WI38 (cell line): ENCODE data around the gene SRRT.

Experiments
- H3K4me3 ChIP-seq: 2 replicates; pipeline ENCODE4 v1.5.1; 2011; ENCODE audit warnings: low read depth, mild to moderate bottlenecking, control low read depth, low read length
- CTCF ChIP-seq: IDR thresholded peaks from 2 replicates; pipeline ENCODE4 v1.5.1; 2012; ENCODE audit warnings: low read depth, mild to moderate bottlenecking, control low read depth, low read length

Gene SRRT, protein sequence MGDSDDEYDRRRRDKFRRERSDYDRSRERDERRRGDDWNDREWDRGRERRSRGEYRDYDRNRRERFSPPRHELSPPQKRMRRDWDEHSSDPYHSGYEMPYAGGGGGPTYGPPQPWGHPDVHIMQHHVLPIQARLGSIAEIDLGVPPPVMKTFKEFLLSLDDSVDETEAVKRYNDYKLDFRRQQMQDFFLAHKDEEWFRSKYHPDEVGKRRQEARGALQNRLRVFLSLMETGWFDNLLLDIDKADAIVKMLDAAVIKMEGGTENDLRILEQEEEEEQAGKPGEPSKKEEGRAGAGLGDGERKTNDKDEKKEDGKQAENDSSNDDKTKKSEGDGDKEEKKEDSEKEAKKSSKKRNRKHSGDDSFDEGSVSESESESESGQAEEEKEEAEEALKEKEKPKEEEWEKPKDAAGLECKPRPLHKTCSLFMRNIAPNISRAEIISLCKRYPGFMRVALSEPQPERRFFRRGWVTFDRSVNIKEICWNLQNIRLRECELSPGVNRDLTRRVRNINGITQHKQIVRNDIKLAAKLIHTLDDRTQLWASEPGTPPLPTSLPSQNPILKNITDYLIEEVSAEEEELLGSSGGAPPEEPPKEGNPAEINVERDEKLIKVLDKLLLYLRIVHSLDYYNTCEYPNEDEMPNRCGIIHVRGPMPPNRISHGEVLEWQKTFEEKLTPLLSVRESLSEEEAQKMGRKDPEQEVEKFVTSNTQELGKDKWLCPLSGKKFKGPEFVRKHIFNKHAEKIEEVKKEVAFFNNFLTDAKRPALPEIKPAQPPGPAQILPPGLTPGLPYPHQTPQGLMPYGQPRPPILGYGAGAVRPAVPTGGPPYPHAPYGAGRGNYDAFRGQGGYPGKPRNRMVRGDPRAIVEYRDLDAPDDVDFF

DNA sequence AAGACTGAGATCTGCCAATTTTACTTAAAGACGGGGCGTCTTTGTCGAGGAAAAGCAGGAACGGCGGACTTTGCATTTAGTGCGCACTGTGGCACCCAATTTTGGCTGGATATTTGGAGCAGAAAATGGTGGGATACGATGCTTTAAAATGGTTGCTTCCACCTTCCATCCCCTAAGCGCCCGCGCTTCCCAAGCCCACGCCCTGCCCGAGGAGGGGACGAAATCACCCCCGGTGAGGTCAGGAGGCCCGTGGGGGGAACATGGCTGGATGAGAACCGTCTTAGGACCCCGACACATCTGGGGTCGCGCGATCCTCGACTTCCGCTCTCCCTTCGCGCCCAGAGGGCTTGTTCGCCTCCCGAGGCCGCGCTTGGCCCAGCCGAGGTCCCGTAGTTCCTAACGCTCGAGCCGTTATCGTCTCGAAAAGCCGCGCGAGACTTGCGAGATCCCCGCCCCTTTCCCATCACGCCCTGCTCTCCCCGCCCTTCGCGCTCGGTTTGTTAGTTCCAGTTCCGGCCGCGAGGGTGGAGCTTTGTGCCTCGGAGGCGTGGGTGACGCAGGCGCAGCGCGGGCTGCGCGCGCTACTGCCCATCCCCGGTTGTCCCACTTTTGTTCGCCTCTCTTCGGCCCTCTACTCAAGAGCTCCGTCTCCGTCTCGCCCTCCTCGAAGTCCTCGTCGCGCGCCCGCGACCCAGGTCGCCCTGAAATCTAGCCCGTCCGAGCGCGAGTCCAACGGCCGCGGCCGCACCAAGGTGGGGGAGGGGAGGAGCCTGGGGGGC lies at the start of gene SRRT:
SRRT (plus strand) TSS at position 527 of the 779 bp plus-strand sequence. CDS start 488 bp downstream, outside the sequence.
- H3K4me3 ChIP-seq = peak within 1 kb of the TSS; percentile 93
- no peak for TF ChIP-seq CTCF

GRCh38 chr7:100825215-100825671 lies 49.7 kb upstream of the SRRT start:
- peak overlapping the region; percentile 84 for H3K4me3 ChIP-seq
- no peak for TF ChIP-seq CTCF

- H3K4me3 ChIP-seq = peak overlapping the region; percentile 84
- TF ChIP-seq CTCF = peak; percentile 41; the same call in 1 of the 2 replicates
Observed at GRCh38 chr7:100825751-100826513, 49.0 kb upstream of the SRRT start.

DNA sequence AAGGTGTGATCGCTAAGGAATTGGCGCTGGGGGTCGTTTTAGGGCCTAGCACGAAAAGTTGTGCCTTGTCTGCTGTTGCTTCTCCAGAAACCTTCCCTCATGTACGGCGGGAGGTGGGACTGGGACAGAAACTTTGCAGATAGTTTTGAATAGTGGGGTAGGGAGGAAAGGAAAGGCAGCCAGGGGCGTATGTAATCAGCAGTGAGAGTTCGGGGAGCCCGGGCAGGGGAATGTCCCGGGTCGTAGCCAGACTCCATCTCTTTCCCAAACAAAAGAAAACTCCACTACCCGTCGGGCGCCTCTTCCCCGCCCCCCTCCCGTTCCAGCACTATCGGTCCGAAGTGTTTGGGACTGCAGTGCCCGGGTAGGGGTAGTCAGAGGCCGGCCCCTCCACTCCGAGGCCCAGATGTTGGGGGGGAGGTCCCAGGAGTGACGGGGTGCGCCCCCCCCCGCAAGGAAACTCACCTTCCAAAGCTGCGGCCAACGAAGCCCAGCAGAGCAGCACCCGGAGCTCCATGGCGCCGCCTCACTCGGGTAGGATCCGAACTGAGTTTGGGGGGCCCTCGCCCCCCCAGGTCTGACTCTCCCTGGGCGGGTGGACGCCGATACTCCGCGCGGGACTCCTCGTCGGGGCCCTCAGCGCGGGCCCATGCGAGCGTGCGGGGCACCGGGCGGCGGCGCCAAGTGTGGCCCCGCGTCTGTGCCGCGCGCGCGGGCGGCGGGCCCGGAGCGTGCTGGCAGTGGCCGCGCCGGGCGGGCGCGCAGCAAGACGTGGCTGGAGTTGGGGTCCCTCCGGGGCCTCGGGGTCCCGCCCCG lies 48.2 kb upstream of the SRRT start:
- H3K4me3 ChIP-seq = peak overlapping the region; percentile 84
- TF ChIP-seq CTCF = no peak

- TF ChIP-seq CTCF = peak; percentile 57
- H3K4me3 ChIP-seq = peak within 1 kb of the TSS; percentile 84
Observed at GRCh38 chr7:100827330-100828226, 47.3 kb upstream of the SRRT start, which contains the start of gene EPHB4. Gene EPHB4, minus strand, starts transcription at chr7:100827523. Its CDS starts 493 bp downstream, at chr7:100827030.
